GM18517 (cell line): Measurements from ENCODE around the gene HBE1.
"Not testable (repeated sequence)": the region's sequence is repeated elsewhere in the genome, so short reads cannot be mapped to it uniquely, and the experiment has no call there.

Experiments used
- ATAC-seq: cut with Tn5 transposase; IDR thresholded peaks from one replicate; pipeline ENCODE4 v1.9.1; 2021; ENCODE audit warnings: mild to moderate bottlenecking, moderate library complexity; ENCODE audit not compliant: unreplicated experiment

Gene HBE1

DNA sequence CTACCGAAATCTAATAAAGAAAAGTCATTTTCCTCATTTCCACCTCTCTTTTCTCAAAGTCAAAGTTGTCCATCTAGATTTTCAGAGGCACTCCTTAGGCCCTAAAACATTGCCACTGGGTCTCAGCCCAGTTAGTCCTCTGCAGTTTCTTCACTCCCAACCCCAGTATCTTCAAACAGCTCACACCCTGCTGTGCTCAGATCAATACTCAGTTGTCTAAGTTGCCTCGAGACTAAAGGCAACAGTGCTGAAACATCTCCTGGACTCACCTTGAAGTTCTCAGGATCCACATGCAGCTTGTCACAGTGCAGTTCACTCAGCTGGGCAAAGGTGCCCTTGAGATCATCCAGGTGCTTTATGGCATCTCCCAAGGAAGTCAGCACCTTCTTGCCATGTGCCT is 15.7 kb downstream of the HBE1 start:
- not testable (repeated sequence) for ATAC-seq

DNA sequence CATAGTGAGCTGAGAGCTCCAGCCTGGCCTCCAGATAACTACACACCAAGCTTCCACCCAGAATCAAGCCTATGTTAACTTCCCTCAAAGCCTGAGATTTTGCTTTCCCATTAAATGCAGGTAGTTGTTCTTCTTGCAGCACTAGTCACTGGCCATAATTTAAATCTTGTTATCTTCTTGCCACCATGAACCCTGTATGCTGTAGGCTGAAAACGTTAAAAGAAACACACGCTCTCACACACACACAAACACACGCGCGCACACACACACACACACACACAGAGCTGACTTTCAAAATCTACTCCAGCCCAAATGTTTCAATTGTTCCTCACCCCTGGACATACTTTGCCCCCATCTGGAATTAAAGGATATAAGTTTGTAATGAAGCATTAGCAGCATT is 16.3 kb downstream of the HBE1 start:
- ATAC-seq: not testable (repeated sequence)

DNA sequence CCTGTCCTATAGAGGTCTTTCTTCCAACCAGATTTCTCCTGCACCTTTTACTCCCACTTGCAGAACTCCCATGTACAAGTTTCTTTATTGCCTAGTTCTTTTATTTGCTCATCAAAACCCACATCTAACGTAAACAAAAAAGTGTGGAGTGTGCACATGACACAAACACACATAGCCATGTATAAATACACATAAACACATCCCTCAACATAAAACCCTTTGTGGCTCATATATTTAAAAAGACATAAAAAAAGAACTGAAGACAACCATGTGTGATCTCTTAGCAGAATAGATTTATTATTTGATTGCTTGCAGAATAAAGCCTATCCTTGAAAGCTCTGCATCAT is 16.9 kb downstream of the HBE1 start:
- no peak for ATAC-seq

DNA sequence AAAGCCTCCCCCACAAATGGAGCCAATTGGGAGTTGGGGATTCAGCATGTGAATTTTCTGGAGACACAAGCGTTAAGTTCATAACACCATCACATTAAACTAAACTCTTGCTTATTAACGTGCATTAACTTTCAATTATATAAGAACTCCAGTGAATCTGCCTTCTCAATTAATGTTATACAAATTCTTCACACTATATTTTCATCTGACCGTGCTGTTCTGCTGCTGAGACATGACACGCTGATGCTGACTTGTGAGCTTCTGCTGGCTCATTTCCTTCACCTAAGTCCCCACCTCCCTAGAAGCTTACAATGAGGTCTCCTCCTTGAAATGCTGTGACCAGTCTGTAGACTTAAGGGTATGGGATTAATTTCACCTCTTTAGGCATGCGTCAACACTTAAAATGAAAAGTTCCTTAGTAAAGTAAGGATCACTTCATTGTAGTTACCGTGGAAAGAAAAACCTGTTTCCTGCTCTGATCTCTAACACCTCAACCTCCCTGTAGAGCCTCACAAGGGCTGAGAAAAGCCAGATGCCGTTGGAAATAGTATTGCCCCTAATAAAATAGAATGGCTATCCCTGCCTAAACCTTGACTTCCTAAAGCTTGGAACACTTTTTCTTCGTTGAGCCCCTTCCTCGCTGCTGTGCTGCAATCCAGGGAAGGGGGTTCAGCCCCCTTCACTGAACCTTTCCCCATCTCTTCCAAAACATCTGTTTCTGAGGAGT is 17.4 kb downstream of the HBE1 start:
- ATAC-seq: no peak

DNA sequence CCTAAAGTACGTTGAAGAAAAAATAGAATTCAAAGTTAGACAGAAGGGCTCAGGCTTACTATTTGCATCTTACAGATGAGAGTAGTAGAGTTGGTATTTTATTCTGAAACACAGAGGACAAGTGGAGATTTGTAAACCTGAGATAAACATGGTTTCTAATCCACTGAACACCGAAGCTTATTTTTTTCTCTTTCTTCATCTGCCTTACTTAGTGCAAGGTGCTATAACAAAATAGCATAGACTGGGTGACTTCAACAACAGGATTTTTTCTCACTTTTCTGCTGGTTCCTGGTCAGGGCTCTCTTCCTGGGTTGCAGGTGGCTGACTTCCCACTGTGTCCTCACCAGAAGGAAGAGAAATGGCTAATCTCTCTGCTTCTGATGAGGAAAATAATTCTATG is 18.0 kb downstream of the HBE1 start:
- no peak for ATAC-seq

DNA sequence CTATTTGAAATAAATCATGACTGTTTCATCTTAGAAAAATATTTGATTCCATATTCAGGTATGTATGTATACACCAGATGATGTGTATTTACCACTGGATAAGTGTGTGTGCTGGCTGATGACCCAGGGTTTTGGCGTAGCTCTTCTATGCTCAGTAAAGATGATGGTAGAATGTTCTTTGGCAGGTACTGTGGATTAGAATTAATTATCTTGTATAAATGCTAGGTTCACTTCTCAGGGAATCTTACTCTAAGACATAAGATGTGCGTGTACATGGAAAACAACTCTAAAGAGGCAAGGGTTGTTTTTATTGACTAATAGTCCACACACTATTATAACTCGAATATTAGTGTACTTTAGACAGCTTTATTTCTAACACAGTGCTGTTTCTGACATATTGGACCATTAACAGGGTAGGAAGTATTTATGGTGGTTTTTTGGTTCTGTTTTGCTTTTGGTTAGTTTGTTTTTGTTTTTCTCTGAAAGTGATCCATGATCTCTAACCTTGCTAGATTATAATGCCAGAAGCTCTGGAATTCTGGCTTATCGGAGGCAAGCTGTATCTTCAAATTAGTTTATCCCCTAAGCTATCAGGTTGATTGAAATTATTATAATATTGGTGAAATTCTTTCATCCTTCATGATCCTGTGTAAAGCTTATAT is 19.1 kb downstream of the HBE1 start:
- ATAC-seq: no peak

DNA sequence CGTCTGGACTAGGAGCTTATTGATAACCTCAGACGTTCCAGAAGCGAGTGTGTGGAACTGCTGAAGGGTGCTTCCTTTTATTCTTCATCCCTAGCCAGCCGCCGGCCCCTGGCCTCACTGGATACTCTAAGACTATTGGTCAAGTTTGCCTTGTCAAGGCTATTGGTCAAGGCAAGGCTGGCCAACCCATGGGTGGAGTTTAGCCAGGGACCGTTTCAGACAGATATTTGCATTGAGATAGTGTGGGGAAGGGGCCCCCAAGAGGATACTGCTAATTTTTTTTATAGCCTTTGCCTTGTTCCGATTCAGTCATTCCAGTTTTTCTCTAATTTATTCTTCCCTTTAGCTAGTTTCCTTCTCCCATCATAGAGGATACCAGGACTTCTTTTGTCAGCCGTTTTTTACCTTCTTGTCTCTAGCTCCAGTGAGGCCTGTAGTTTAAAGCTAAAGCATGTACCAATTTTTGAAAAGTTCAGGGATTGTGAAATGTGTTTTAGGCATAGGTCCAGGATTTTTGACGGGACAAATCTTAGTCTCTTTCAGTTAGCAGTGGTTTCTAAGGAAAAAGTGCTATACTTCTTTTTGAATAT is 19.8 kb downstream of the HBE1 start, which contains the start of gene HBG1:
HBG1 (minus strand) TSS at position 51 of the 590 bp plus-strand sequence. CDS start 53 bp downstream, outside the sequence.
- not testable (repeated sequence) for ATAC-seq

DNA sequence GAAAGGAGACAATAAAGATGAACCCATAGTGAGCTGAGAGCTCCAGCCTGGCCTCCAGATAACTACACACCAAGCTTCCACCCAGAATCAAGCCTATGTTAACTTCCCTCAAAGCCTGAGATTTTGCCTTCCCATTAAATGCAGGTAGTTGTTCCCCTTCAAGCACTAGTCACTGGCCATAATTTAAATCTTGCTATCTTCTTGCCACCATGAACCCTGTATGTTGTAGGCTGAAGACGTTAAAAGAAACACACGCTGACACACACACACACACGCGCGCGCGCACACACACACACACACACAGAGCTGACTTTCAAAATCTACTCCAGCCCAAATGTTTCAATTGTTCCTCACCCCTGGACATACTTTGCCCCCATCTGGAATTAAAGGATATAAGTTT is 21.2 kb downstream of the HBE1 start:
- not testable (repeated sequence) for ATAC-seq

DNA sequence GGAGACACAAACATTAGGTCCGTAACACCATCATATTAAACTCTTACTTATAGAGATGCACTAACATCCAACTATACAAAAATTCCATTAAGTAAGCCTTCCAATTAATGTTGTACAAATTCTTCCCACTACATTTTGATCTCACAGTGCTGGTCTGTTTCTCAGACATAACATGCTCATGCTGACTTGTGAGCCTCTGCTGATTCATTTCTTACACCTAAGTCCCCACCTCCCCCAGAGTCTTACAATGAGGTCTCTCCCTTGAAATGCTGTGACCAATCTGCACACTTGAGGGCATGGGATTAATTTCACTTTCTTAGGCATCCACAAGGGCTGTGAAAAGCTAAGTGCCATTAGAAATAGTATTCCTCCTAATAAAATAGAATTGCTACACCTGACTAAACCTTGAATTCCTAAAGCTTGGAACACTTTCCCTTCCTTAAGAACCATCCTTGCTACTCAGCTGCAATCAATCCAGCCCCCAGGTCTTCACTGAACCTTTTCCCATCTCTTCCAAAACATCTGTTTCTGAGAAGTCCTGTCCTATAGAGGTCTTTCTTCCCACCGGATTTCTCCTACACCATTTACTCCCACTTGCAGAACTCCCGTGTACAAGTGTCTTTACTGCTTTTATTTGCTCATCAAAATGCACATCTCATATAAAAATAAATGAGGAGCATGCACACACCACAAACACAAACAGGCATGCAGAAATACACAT is 22.1 kb downstream of the HBE1 start:
- ATAC-seq: no peak

DNA sequence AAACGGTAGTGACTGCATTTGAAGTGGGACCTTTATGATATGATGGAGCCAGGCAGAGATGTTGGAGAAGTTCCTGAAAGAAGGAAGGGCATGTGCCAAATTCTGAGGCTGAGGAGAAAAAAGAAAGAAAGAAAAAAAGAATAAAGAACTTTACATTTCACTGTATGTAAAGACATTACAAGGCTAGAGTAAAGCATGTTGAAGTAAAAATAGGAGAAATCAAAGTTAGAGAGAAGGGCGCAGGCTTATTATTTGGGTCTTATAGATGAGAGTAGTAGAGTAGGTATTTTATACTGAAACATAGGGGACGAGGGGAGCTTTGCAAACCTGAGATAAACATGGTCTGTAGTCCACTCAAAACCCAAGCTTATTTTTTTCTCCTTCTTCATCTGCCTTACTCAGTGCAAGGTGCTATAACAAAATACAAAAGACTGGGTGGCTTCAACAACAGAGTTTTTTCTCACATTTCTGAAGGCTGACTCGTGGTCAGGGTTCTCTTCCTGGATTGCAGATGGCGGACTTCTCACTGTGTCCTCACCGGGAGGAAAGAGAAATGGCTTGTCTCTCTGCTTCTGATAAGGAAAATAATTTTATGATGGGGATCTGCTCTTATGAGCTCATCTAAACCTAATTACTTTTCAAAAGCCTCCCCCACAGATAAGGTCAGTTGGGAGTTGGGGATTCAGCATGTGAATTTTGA is 22.8 kb downstream of the HBE1 start:
- ATAC-seq: no peak

DNA sequence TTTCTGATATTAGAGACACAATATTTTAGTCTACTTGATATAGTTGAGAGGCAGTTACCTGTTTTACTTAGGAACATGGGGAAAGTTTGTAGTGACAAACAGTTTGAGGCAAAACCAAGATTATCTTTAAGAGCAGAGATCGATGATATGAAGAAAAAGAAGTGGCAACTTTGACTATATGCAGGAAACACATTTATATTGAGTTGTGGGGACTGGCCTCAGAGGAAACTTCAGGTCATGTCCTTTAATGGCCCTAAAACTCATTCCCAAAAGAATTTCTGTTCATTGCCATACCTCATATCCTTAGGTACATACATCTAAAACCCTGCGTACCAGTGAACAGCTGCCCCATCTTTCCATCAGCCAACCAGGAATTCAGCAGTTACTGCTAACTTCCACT is 24.6 kb downstream of the HBE1 start:
- no peak for ATAC-seq

DNA sequence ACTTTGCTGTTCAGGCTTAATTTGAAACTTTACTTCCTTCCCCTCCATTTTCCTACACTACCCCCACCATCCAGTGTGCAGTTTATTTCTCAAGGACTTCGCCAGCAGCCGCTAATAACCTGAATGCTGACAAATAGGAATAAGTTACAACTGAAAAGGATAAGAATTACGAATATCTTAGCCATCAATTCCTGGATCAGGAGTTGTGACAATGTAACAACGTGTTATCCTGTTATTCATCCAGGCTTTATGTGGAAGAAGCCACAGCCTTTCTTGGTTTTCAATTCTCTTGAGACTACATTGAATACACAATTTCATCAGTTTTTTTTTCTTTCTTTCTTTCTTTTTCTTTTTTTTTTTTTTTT is 25.9 kb downstream of the HBE1 start:
- no peak for ATAC-seq

DNA sequence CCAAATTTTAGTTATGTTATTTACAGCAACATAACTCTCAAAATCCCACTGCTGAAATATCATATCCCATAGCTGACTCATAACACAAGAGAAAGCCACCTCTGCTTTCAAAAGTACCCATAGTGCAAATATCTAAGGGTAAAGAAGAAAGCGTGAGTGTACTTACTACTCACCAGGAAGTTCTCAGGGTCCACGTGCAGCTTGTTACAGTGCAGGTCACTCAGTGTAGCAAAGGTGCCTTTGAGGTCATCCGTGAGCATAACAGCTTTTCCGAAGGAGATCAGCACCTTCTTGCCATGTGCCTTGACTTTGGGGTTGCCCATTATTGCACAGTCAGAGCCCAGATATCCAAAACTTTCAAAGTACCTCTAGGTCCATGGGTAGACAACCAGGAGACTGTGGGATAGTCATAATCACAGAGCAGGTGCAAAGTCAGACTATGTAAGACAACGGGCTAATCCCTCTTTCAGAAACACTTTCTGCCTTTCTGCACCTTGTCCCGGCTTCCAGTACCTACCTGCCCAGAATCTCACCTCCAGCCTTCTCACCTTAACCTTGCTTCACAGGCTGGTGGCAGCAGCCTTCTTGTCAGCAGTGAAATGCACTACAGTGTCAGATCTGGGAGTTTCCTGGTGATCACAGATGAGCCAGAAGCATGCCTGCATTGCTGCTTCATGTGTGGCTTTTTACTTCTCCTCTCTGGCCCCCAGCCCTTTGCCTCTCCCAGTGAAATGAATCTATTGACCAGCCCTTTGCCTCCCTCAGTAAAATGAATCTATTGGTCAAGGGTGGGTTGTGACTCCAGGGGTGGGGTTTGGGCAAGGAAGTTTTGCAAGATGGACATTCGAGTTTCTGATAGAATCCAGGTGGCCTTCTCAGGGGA is 26.6 kb downstream of the HBE1 start:
- no peak for ATAC-seq

DNA sequence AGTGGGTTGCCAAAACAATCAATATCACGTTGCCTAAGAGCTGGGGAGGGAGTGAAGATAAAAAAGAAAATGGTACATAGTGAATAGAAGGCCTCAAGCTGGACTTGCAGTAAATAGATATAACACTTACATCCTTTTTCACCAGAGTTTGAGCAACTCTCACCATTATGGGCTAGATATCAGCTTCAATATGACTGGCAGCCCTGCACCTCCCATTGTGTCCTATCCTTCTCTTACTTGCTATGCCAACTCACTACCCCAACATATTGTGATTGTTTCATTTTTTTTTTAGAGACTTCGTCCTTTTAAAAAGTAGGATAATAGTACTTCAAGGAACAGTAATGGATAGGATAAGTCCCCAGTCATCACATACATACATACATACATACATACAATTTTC is 27.5 kb downstream of the HBE1 start:
- ATAC-seq: no peak

DNA sequence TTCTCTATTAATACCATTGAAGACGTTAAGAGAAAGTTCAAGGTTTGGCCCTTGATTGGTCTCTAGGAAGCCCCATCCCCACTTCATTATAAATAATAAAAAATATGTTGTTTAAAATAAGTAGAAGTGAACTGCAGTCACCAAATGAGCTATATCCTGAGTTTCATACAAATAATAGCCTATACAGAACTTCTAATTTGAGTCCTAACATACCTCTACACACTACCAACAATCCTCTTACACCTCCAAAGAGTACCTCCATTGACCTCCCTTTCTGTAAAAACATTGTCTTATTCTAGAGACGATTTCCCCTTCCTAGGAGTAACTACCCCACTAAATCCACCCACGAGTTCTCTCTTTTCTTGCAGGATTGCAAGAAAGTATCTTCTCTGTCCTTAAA is 28.3 kb downstream of the HBE1 start:
- no peak for ATAC-seq

DNA sequence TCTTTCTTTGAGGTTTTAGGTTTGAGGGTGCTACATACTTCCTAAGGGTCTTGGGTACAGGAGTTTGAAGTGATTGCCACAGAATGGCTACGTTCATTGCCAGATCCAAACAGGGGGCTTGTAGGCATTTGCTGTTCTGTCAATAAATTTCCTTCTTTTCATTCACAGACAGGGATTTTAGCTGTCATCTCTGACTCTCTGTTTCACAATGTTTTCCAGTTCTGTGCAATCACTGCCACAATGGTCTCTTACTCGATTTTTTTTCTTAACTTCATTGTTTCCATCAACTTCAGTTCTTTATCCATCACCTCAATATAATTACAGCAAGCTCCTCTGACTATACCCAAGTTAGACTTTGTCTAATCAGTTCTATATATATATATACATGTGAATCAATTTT is 29.3 kb downstream of the HBE1 start:
- ATAC-seq: no peak

DNA sequence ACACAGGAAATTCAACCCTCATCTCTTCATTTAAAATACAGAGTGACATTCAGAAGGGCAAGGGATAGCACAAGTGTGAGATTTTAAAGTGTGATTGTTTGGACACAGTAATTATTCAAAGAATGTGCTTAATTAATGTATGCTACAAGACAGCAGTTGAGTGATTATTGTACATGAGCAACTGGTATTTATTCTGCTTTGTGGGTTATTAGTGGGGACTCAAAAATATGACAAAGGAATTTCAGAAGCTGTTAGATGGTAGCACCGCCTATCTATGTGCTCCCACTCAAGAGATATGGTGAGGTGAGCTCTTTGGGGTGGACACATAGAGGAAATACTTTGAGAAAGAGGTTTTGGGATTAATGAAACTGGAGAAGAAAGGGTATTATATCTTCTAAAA is 29.7 kb downstream of the HBE1 start:
- no peak for ATAC-seq

DNA sequence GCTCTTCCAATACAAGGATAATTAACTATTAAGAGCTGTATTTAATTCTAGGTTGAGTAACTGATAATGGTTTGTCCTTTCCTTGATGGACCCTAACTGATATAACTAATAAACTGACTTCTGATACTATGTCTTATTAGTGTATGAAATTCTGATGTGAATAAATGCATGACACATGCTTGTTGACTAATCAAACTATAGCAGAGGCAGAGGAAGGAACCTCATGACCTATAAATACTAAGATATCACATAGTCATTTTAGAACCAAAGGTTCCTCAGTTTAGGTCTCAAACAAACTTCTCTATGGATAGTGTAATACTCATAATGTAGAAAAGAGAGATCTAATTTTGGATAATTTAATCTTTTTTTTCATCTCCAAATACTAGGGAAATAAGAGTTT is 30.7 kb downstream of the HBE1 start:
- no peak for ATAC-seq

DNA sequence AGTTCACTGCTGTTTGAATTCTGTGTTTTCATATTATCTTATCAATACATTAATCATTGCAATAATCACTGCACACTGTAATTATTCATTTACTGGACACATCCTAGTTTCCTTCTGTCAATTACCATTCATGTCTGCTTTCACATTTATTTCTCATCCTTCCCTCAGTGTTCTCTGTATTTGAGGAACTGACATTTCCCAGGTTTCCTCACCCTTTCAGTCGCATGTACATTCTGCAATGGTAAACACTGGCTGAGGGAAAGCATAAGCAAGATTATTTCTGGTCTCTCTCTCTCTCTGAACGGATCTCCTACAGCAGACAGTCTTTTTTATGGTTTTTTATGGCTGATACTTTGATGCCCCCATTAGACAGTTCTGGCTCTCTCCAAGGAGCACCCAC is 31.3 kb downstream of the HBE1 start:
- no peak for ATAC-seq

DNA sequence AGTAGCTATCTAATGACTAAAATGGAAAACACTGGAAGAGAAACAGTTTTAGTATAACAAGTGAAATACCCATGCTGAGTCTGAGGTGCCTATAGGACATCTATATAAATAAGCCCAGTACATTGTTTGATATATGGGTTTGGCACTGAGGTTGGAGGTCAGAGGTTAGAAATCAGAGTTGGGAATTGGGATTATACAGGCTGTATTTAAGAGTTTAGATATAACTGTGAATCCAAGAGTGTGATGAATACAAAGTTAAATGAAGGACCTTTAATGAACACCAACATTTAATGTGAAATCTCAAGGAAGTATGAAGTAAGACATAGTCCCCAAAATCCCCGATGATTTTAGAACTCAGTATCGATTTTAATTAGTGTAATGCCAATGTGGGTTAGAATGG is 32.3 kb downstream of the HBE1 start:
- ATAC-seq: no peak
